GM19372 (cell line): Measurements from ENCODE around the gene SUCLG2.
"Not testable (repeated sequence)": the region's sequence is repeated elsewhere in the genome, so short reads cannot be mapped to it uniquely, and the experiment has no call there.

Source experiments
- ATAC-seq: cut with Tn5 transposase; IDR thresholded peaks from one replicate; pipeline ENCODE4 v1.9.1; 2021; ENCODE audit warnings: mild to moderate bottlenecking, low read depth, moderate library complexity; ENCODE audit not compliant: unreplicated experiment

SUCLG2 gene

GRCh38 chr3:67616046-67616445, 38.4 kb downstream of the SUCLG2 start:
- no peak for ATAC-seq

- no peak for ATAC-seq
Observed at GRCh38 chr3:67614195-67614594, 40.2 kb downstream of the SUCLG2 start.

DNA sequence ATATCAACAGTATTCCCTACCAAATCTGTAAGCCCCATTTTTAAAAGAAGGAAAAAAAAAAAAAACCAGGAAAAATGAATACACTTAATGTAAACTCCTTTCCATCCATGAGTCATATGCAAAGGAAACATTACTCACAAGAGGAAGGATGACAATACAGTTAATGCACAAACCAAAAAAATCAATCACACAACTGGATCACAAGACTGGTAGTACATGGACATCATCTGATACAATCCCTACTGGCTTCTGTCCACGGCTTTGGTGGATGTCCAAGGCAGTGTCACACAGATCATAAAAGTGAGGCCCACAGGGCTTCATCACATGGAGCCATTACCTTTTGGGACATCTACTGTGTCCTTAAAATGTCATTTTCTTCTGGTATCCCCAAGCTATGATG, 44.0 kb downstream of the SUCLG2 start:
- no peak for ATAC-seq

DNA sequence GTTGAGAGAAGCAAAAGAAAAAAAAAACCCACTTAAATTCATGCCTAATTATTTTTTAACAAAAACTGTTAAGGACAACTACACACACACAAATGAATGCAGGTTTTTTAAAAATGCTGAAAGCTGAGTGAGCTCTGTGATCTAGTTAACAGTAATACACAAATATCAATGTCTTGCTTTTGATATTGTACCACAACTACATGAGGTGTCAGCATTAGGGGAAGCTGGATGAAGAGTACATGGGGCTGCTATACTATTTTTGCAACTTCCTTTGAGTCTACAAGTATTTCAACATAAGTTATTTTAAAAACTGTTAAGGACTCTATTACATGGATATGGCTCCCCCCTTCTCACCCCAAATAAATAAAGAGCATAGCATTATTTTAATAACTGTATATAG, 44.7 kb downstream of the SUCLG2 start:
- ATAC-seq, result no peak

DNA sequence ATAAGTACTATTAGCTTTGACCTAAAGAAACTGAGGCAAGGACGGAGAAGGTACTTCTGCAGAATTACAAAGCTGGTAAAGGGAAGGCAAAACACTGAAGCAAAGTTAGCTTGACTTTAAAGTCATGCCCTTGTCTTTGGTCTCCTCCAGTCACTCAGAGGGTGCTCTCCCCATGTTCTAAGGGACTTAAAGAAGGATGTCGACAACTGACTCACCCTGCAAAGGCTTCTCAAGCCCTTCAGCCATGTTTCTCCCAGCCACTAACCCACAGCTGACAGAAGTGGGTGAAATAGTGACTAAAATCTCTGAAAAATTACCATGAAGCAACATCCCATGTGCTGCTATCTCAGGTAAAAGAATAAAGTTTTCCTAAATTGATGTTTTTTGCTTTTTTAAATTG, 46.4 kb downstream of the SUCLG2 start:
- ATAC-seq, result no peak

DNA sequence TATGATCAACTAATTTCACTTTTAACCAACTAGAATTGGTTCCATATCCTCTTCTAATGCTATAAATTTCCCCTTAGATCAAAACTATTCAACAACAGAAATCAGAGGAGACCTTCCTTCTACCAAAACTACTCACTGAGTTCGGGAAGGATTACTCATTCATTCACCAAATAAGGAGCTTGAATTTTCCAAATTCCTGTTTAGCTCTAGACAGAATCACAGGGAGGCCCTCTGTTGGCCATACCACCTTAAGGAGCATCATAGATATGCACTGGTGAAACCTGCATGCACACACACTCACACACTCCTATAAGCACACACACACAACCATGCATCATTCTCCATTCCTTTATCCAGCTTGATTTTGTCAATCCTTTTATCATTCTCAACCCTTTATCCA, 49.0 kb downstream of the SUCLG2 start:
- no peak for ATAC-seq

GRCh38 chr3:67602816-67603215, 51.6 kb downstream of the SUCLG2 start:
- ATAC-seq, result no peak

- ATAC-seq, result no peak
Observed at GRCh38 chr3:67601919-67602608, 52.3 kb downstream of the SUCLG2 start.

- no peak for ATAC-seq
Observed at GRCh38 chr3:67601385-67601784, 53.0 kb downstream of the SUCLG2 start.

DNA sequence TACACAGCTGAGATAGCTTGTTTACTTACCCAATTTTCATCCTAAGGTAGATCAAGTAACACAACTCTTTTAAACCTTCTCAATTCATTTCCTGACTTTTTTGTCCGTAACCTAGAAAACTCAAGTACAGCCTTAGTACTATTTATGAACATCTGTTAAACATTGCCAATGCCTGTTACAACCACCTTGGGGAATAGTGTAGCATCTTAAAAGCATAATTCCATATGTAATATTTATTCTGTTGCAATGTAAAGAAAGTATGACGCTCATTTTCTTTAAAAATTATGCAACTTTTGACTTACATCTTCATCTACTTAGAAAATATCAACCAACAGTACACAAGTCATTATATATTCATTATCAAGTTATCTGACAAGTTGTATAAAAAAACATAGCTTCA, 54.6 kb downstream of the SUCLG2 start:
- no peak for ATAC-seq

DNA sequence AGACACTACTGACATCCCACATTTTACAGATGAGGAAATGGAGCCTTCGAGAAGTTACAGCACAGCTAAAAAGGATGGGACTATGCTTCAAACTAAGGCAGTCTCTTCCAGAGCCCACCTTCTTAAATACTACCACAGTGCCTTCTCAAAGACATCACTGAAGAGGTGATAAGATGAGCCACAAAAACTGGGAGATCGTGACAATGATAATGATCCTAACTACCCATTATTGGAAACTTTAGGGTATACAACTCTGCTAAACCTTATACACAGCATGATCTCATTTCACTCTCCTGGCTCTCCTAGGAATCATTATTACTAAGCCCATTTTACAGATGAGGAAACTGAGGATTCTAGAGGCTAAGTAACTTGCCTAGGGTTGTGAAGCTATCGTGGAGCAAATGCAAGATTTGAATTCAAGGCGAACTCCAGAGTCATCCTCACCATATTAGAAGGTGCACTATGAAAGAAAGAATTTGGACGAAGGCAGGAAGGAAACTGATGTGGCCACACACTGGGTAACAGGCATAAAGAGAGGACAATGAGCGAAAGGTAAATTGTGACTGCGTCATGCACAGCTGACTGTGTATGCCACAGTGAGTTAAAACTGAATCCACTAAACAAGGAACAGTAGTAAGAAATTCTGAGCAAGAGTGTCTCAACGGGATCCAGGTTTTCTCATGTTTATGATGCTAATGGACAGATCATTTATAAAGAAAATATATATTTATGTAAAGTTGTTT, 55.4 kb downstream of the SUCLG2 start:
- no peak for ATAC-seq

DNA sequence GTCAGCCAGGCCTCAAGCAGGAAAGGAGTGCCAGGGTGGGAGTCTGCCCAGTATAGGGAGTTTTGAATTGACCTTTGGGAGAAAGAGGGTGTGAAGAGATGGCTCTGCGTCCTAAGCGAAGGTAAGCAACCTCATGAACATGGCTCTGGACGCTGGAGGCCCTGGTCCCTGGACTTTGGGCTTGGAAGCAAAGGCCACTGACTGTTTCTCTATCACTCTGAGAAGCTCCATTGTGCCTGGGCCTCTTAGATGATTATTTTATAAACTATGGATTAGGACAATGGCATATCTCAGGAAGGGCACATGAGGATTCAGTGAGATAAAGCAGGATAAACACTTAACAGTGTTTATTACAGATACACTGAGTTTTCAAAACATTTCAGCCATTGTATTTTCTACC, 59.0 kb downstream of the SUCLG2 start:
- ATAC-seq, result no peak

- ATAC-seq, result no peak
Observed at GRCh38 chr3:67593761-67594234, 60.6 kb downstream of the SUCLG2 start.

- ATAC-seq, result no peak
Observed at GRCh38 chr3:67592057-67592456, 62.4 kb downstream of the SUCLG2 start.

DNA sequence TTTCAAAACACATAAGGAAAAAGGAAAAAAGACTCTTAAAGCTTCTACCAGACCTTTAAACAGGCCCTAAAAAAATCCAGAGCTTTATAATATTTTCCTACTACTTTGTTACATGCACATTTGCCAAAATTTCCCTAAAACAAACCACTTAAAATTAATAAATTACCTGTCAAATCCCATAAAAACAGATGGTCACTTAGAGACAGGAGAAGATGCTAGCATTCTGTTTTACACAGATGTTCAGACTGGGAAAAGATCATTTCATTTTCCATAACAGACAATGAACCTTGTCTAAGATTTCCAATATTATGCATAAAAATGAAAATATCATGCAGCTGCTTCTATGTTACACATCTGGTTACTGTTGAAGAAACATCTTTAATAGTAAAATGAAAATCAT, 66.6 kb downstream of the SUCLG2 start:
- no peak for ATAC-seq

DNA sequence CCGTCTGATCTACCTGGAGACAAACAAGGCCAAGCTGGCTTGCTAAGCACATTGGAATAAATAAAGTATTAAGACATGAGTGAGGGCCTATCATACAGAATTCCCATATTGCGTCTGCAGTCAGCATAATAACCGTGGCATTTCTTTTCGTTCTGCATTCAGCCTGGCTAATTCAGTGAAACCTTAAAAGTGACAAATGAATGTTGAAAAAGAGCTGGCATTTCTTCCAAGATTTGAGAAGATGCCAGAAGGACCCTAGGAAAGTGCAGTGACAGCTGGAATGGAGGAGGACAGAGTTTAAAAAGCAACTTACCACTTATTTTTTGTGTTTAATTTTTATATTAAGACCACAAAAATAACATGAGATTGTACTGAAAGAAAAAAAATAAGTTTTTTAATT, 67.1 kb downstream of the SUCLG2 start:
- ATAC-seq, result no peak

DNA sequence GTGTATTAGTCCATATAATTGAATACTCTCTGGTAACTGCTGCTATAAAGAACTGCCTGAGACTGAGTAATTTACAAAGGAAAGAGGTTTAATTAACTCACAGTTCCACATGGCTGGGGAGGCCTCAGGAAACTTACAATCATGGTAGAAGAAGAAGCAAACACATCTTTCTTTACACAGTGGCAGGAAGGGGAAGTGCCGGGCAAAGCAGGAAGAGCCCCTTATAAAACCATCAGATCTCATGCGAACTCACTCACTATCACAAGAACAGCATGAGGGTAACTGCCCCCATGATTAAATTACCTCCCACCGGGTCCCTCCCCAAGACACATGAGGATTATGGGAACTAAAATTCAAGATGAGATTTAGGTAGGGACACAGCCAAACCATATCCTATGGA, 69.8 kb downstream of the SUCLG2 start:
- not testable (repeated sequence) for ATAC-seq

DNA sequence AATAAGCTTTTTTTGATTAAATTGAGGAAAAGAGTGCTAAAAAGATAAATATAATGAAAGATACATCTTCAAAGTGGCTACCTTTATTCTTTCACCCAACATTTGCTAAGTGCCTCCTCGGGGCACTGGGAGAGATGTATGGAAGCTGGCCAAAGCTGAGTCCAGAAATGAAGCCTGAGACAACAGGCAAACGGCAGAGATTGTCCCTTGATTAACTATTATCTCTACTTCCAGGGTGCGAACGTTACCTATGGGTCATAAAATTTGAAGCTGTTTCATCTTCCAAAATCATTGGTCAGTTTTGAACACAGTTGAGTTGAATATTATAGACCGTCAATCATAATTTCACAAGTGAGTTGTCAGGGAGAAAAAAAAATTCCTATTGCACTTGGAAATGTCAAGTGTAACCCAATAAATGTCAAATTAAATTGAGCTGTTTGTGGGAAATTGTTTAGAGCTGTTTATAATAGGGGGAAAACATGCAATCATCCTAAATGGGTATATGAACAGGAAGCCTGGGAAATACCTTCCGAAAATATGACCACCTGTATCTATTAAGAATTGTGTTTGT, 73.9 kb downstream of the SUCLG2 start:
- no peak for ATAC-seq

GRCh38 chr3:67578416-67578815, 76.0 kb downstream of the SUCLG2 start:
- ATAC-seq, result no peak

GRCh38 chr3:67576441-67576840, 78.0 kb downstream of the SUCLG2 start:
- no peak for ATAC-seq

DNA sequence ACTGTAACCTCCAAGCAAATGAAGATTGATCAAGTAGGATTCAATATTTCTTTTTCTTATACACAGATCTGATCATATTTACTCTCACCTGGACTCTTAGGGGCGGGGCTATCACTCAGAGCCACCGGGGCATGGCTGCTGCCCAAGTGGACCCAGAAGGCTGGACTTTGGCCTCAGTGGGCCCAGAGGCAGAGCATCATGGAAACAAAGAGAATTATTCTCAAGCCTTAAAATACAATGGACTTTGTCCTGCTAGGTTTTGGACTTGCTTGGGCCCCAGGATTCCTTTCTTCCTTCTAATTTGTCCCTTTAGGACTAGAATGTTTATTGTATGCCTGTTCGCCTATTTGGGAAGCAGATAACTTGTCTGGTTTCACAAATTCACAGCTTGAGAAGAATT, 85.1 kb downstream of the SUCLG2 start:
- ATAC-seq, result no peak

GRCh38 chr3:67567893-67568292, 86.5 kb downstream of the SUCLG2 start:
- no peak for ATAC-seq
